Suppressor macrophage (primary cell): ENCODE results near the gene TMEM238.
A peak's percentile ranks its signal among the peaks of the same experiment; 100 is the strongest.

Experiments
- DNase-seq, 4 experiments: peaks; one replicate each; pipeline ENCODE4 v3.0.0-alpha.2; 2020 to 2022

Gene TMEM238

DNA sequence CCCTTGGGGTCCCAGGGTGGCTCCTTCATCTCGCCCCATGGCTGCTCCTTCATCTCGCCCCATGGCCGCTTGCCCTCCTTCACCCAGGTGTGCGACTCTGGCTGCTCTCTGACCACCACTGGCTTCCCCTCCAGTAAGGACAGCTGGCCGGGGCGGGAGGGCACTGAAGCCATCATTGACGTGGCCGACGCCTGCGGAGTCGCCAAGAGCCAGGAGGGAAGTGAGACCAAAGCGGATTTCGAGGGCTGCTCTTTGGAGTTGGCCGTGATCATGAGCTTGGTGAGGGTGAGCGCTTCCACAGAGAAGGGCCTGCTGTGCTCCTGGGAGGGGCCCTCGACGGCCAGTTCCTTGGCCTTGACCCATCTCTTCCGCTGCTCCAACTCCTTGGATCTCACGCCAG is 25.6 kb downstream of the TMEM238 start:
- no peak for DNase-seq

DNA sequence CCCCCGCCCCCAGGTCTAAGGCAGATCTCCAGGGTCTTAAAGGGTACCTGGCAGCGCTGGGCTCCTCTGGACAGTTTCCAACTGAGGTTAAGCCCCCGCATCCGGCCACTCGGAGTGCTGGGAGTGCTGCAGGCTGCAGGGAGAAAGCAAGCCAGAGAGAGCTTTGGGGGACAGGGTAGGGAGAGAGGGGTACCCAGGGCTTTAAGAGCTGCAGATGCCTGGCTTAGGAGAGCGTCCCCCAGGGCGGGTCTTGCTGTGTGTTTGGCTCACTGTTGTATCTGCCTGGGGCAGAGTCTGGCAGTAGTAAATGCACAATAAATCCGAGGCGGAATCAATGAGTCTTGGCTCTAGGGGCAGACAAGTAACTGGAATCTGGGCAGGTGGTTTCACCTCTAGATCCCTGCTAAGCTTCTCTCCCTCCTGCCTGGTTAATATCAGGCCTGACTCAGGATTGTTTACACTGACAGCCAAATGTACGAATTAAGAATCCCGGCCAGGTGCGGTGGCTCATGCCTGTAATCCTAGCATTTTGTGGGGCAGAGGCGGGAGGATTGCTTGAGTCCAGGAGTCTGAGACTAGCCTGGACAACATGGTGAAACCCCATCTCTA is 28.8 kb downstream of the TMEM238 start:
- no peak for DNase-seq

DNA sequence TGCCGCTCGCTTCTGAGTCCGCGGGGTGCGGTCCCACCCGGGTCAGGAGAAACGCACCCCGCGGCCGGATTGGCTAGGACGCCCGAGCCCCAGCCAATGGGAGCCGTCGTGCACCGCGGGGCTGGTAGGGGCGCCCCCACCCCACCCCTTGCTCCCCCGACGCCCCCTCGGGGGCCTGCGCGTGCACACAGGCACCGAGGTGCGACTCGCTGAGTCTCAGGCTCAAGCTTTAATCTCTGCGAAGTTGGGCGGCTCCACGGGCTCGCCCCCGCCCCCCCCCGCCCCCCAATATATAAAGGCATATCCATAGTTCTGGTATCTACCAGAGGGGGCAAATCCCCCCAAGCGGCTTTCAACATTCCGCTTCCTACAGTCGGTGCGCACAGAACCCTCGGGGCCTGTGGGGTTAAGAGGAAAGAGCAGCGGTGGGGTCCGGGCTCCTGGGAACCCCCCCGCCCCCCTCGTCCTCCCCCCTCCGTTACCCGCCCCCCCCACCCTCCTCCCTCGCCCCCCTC is 29.3 kb downstream of the TMEM238 start, which contains the start of gene COX6B2:
COX6B2 (minus strand) TSS at position 22 of the 515 bp plus-strand sequence. CDS start 198 bp downstream, outside the sequence.
- no peak for DNase-seq

DNA sequence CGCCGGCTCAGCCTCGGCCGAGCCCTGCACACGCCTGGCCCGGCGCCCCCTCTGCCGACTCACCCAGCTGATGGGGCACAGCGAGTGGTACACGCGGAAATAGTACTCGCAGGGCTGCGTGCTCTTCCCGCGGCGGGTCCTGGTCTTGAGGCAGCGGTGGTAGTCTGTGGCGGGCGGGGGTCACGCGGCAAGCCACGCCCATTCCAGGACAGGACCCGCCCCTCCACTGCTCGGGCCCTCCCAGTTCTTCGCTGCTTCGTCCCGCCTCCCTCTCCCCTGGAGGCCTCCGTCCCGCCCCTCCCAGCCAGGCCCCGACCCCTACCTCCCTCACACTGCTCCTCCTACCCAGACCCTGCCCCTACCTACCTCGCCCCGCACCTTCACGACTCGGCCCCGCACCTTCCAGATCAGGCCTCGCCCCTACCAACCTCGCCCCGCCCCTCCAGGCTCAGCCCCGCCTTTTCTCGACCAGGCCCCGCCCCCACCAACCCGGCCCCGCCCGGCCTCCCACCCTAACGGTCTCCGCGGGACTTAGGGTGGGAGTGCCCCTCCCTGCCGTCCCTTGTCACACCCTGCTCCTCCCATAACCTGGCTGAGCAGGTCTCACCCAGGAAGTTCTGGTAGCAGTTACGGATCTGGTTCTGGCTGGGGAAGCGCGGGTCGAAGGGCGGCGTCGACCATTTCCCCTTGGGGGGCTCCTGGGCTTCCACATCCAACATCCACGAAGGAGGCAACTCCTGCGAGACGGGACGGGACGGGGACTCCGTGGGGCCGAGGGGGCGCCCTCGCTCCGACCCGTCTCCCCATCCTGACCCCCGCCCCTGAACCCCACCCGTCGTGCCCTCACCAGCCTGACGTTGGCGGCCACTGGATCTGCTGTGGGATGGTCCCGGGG is 30.0 kb downstream of the TMEM238 start:
- peak; percentile 65 to 79 (median 74) for DNase-seq

DNA sequence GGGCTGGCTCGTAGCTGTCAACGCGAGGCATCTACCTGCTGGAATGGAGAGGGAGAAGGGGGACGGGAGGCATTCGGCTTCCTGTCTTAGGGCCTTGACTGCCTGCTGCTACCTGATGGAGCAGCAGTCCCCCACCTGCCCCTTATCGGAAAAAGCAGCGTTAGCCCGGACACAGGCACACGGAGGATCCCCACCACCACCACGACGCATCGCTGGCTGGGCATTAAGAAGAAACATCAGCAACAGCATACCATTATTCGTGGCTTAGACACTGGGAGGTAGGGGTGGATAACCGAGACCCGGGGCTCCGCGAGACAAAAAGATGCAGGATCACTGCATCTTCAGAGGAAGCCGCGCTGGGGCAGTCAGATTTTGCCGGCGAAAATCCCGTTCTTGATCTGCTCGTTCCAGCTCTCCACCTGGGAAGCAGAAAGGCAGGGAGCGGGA is 30.7 kb downstream of the TMEM238 start:
- no peak for DNase-seq

DNA sequence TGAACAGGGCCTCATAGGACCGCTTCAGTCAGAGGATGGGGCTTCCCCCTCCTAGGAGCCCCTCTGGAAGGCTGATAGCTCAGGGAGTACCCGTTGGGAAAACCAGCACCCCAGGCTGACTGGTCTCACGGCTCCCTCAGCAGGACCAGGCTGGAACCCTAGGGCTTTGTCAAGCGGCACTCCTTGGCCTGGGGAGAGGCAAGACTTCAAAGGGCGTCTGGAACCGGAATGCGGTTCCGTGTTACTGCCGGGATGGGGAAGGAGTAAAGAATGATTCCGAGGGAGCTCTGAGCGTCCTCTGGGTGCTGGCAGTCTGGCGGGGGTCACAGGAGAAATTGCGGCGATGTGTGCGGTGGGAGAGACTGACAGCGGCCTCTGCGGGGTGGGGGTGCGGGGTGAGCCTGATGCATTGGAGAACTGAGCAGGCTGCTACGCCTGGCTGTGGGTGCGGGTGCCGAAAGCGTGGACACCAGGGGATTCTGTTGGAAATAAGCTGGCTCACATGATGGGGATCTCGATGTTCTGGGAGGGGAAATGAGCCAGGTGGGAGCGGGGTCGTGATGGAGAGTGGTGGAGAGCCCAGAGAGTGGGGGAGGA is 31.4 kb downstream of the TMEM238 start:
- no peak for DNase-seq

DNA sequence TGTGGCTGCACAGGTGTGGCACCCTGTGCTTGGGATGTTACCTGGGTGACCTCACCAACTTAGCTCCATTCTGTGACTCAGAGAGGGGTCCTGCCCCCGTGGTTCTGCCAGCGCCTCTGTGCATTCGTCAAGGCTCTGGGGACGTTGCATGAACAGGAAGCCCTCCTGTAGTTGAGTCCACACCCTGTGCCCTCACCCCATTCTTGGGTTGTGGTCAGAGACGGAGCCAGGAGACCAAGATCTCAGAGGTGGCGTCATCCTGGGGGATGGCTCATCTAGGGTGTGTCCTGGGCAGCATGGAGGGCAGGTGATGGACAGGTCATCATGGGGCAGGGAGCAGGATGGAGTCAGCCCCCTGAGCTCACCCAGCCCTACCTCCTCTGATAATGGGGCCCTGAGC is 32.1 kb downstream of the TMEM238 start:
- DNase-seq = no peak

DNA sequence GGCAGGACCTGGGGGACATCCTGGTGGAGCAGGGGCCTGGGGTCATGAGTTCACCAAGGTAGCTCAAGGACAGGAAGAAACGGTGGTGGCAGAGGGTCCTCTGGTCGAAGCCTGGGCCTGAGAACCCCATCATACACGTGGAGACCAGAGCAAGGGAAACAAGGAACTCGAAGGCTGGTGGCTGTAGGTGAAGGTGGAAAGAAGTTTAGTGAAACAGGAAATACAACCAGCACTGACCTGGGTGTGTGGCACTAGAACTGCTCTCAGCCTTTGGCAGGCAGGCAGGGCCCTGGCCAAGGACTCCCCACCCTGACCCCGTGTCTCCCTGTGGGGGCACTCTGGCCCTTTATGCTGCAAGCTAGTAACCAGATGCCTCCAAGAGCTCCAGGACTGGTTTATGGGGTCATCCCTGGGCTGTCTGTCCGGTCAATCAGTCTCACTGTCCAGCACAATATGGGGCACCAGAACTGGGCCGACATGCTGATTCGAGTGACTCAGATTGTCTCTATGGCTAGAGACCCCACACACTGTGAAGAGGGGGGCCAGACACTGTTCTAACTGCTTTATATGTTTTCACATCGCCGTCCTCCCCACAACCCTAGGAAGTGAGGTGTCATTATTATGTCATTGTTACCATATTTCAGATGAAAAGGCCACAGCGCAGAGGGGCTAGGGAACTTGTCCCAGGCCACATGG is 33.3 kb downstream of the TMEM238 start:
- DNase-seq = no peak

DNA sequence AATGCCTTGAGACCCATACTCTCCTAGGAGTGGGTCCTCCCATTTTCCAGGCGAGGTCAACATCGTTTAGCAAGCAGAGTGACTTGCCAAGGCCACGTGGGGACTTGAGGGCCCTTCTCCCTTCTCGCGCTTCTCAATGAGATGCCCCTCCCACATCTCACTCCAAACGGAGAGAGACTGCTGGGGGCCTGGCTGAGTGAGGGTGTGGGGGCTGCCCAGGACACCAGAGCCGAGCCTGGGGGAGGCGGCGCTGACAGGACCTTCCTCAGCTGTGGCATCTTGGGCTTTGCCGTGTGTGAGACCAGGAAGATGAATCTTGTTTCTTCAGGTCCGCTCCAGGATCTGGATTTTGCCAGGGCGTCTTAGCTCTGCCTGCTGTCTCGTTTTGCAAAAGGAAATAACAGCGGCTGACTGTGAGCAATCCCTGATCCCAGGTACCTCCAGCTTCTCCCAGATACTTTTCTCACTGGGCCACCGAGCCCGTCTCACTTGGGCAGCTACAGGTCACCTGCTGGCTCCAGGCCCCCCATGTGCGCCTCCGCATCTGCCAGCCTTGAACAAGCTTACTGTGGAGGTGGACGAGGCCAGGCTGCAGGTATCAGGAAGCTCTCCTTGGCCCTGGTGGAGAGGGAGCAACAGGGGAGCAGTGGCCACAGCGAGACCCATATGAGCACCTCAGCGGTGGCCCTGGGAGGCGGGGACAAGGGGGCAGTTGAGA is 35.6 kb downstream of the TMEM238 start:
- DNase-seq = no peak

DNA sequence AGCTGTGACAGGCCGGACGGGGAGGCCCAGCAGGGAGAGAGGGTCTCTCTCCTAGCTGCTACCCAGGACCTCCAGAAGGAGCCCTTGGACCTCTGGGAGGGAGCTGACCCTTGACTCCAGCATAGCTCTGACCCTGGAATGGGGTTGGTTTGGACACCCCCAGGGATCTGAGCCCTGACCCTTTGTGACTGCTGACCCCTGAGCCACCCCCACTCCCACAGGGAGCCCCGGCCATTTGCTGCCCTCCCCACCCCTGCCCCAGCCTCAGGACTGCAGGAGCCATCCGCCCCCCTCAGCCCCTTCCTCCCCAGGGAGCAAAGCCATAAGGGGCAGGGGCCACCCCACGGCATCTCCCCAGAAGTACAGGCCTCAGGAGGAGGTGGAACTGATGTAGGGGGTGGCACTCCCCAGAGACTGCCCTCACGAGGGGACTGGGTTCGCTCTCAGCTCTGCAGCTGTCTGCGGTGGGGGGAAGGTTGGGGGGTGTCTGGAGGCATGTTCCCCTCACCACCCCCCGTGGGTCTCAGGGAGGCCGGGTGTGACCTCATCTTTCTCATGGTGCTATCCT is 36.6 kb downstream of the TMEM238 start:
- DNase-seq = no peak

DNA sequence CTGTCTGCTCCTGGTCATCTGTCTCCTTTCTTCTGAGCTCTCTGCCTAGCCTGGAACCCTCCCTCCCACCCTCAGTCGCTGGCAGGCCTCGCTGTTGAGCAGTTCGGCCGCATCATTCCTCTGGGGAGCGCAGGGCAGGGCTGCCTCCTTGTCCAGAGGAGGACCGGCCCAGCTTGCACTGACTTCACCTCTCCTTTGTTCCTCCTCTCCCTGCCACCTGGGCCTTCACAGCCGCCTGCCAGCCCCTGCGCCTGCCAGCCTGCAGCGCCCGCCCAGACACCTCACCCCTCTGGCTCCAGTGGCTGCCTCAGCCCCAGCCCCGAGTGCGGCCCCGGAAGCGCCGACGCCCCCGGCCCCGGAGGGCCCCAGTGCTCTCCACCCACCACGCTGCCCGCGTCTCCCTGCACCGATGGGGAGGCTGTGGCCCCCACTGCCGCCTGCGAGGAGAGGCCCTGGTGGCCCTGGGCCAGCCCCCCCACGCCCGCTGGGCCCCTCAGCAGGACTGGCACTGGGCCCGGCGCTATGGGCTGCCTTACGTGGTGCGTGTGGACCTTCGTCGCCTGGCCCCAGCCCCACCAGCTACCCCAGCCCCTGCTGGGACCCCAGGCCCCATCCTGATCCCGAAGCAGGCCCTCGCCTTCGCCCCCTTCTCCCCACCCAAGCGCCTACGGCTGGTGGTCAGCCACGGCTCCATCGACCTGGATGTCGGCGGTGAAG is 37.2 kb downstream of the TMEM238 start:
- no peak for DNase-seq

DNA sequence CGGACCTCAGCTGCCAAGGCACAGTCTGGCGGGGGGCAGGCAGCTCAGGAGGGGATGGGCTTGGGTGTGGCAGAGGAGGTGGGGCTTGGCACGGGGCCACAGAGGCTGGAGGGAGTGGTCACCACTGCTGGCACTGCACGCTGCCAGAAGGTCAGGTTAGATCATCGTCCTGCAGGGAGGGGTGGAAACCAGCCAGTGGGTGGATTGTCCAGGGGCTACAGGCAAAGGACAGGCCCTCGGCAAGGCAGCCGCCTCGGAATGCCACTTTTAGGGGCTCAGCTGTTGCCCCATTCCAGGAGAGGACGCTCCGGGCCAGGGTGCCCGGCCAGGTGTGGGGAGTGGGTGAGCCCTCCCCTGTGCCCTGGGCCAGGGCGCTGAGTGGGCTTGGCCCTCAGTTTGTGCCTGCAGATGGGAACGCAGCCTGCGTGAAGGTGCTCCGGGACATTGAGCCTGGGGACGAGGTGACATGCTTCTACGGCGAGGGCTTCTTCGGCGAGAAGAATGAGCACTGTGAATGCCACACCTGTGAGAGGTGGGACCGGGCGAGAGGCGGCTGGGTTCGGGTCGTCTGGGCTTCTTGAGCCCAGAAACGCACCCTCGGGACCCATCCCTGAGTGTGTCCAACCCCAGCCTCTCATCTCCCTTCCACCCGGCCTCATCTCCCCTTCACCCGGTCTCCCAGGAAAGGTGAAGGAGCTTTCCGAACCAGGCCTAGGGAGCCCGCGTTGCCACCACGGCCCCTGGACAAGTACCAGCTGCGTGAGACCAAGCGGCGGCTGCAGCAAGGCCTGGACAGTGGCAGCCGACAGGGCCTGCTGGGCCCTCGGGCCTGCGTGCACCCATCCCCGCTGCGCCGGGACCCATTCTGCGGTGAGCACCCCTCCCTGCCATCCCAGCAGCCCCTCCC is 38.0 kb downstream of the TMEM238 start:
- DNase-seq = no peak

DNA sequence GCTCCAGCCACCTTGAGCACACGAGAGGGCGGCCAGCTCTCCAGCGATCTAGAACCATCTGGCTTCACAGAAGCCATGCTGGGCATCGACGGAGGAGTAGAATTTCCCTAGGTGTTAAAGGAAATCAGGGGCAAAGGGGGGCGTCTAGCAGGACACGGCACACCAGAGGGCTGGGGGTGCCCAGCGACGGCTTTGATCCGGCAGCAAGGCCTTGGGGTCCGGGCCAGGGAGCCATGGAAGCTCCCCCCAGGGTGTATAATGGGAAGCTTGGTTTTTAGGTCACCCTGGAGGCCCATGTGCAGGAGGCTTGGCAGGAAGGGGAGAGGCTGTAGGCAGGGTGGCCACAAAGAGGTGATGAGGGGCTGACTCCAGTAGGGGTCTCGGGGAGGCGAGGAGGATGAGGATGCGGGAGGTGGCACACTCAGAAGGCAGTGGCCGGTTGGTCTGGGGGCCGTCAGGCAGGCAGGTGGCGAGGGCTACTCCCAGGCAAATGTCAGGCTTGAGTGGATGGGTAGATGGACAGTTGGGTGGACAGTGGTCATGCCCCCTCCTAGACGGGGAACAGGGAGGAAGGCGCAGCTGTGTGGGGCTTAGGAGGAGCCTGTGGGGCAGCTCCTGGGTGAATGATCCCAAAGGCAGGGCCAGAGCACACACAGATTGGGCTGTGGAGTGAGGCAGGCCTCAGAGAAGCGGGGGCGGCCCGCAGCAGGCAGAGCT is 38.8 kb downstream of the TMEM238 start:
- DNase-seq = no peak

DNA sequence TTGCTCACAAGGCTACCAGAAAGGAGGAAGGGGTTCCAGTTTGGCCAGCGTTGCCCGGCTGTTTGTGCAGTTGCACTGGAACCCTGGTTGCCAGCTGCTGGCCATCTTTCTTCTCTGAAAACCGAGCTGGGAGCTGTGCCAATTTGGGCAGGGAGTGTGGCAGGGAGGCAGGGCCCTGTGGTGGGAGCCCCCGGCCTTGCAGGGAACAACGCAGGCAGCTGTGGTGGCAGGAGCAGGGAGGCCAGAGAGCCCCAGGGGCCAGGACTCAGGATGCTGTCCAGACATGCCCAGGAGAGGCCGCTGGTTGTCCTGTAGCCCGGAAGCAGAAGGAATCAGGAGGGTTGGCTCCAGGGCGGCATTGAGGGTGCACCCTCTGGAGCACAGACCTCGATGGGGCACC is 39.6 kb downstream of the TMEM238 start:
- no peak for DNase-seq

DNA sequence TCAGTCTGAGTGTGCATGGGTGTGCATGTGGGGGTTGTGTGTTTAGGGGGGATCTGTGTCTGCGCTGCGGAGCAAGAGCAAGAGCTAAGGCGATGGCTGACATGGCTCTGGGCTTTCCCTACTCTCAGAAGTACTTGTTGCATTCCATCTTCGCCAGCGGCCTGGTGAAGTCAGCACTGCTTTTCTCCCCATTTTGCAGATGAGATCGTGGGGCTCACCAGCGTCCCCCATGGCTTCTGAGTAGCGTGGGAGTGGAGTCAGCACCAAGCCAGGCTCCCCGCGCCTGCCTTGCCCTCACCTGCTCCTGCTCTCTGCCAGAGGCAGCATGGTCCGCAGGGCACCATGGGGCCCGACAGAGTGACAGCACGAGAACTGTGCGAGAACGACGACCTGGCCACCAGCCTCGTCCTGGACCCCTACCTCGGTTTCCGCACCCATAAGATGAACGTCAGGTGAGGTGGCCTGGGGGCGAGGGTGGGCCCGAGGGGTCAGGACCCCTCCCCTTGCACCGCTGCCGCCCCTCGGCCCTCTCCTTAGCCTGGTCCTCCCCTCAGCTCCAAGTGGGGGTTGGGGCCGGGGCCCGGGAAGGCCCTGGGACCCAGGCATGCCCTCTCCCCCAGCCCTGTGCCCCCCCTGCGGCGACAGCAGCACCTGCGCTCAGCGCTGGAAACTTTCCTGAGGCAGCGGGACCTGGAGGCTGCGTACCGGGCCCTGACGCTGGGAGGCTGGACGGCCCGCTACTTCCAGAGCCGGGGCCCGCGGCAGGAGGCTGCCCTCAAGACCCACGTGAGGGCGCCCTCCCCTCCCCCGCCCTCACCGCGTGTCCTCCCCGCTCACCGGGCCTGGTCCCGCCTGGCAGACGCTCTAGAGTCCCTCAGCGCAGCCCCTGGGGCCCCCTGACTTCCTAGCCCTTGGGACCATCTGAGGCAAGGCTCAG is 42.2 kb downstream of the TMEM238 start:
- DNase-seq = no peak

DNA sequence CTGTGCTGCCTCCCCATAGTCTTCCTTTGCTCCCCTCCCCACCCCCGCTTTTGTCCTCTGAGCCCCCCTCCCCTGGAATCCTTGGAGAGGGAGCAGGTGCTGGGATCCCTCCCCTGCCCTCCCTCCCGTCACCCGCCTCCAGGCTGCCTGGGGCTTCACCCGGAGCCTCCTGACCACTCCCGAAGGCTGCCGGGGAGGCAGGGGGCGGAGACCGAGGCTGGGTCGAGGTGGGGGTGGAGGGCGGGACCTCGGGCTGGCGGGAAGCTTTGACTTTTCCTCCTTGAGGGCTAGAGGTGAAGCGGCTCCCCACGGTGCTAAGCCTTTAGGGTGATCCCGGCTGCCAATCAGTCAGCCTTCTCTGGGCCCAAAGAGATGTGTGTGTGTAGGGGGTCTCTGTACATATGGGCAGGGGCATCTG is 42.9 kb downstream of the TMEM238 start:
- DNase-seq = peak; percentile 80 to 93 (median 84)

DNA sequence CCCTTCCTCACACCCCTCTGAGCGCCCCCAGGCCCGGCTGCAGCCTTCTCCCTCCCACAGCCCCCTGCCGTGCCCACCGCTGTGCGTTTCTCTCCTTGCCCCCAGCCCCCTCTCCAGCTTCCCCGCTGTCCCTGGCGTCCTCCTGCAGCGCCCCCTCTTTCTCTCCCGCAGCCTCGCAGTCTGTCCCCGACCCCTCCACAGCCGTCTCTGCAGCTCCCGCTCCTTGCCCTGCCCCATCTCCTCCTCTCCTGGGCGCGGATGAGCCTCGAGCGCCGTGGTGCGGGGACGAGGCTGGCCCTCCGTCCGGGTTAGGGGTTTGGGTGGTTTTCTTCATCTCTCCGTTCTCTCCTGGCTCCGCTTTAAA is 43.3 kb downstream of the TMEM238 start:
- DNase-seq = peak in 2 of 4 experiments; percentile 32 to 57
